ENCODE data around the gene TWIST1.

TWIST1 gene

GRCh38 chr7:19117091-19117869 is at the start of gene TWIST1:
Gene TWIST1 (minus strand): TSS chr7:19117636. CDS start chr7:19117321, 315 bp downstream.
- peak; percentile 10 for DNase-seq
- peak; percentile 25 for ATAC-seq

GRCh38 chr7:19161671-19162070 is 44.2 kb upstream of the TWIST1 start:
- no peak for DNase-seq
- no peak for ATAC-seq

GRCh38 chr7:19146699-19147098 is 29.3 kb upstream of the TWIST1 start:
- DNase-seq (no peak), ATAC-seq (no peak)

DNA sequence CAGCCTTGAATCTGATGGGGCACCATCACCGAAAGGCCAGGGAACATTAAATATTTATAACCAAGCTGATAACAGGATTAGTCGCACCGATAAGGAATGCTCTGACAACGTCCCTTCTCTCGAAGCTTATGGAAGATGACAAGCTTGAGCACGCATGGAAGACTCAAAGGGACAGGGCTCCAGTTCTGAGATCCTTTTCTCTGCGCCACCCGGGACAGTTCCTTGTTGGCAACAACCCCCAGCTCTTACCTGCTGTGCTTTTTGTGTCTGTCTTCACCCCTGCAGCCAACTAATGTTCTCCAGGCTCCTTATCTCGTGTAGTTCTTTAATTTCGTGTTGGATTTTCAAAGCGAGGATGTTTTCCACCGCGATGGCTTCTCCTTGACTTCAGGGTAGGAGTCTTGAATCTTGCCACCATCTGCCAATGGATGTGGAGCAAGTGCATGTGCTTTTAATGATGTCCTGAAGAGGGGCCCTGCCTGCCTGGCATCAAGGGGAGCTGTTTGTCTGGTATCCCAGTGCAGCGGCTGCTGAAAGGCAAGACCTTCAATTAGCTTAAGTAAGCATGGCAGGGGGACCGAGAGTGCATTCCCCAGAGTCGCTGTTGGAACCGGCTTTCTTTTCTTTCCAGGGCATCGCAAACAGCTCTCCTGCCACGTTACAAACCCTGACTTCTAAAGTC is 28.1 kb upstream of the TWIST1 start:
- no peak for ATAC-seq
- no peak for DNase-seq

GRCh38 chr7:19144661-19145433 is 27.4 kb upstream of the TWIST1 start, which contains the start of gene FERD3L:
Gene FERD3L (minus strand): TSS chr7:19145421. CDS start chr7:19145362, 59 bp downstream.
- ATAC-seq, result no peak
- DNase-seq, result no peak

GRCh38 chr7:19143881-19144574 is 26.6 kb upstream of the TWIST1 start:
- DNase-seq (no peak), ATAC-seq (no peak)

- DNase-seq (no peak), ATAC-seq (no peak)
These were observed 22.4 kb upstream of the TWIST1 start for GRCh38 chr7:19139706-19140327.

DNA sequence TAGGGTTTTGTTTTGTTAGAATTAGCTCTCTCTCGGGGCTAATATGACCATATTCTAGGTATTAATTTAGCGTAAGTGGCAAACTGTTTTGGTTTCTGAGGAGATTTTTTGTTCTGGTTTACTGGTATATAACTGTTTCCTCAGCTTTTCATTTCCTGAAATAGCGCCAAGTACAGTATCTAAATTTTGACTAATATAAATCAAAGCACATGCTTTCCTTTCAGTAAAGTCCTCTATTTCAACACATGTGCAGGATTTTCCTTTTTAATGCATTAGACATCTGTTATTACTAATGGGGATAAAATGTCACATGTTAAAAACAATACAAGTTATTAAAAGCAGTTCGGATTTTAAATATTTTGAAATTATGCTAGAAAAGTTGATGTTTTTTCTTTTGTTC is 16.4 kb upstream of the TWIST1 start:
- DNase-seq (no peak), ATAC-seq (no peak)

DNA sequence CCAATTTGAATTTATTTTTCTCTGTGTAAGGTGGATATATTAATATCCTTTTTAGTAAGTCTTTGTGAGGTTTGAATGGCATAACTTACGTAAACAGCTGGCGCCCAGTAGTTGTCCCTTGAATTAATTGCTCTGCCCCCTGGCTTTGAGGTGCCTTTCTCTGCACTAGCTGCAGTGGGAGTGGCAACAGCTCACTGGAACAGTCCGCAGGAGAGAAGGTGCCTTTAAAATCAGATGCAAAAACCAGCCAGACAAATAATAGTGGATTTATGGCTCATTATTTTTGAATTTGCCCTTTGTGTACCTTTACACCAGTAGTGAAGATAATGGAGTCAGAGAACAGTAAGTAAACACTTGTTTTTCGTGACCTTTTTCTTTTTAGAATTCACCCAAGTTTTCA is 16.0 kb upstream of the TWIST1 start:
- DNase-seq, result no peak
- ATAC-seq, result no peak

- DNase-seq (no peak), ATAC-seq (no peak)
These were observed 11.4 kb upstream of the TWIST1 start for GRCh38 chr7:19128856-19129255.

DNA sequence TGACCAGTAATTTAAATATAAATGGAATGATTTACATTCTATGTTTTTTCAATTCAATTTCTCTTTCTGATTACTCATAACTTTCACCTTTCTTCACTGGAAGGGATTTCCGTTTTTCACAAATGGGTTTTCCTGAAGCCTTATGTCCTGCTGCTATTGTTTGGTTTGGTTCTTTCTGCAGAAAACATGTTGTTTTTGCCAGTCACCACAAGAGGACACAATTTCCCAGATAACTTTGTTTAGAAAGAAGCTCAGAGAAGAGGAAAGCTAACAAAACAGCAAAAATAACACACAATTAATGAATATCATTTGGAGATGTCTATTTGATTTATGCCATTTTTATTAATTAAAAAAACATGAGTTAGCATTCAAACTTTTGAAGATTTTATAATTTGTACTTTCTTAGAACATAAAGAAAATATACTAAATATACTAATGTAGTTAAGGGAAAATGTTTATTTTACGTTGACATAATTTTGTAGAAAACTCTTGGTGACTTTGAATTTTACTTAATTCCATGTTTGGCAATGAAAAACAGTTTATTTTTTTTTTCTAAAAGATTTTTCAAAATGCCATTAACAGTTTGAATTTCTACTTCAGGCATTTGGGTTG is 4.6 kb upstream of the TWIST1 start:
- ATAC-seq (no peak), DNase-seq (no peak)

GRCh38 chr7:19119870-19120486 is 2.5 kb upstream of the TWIST1 start:
- ATAC-seq, result no peak
- DNase-seq, result no peak

DNA sequence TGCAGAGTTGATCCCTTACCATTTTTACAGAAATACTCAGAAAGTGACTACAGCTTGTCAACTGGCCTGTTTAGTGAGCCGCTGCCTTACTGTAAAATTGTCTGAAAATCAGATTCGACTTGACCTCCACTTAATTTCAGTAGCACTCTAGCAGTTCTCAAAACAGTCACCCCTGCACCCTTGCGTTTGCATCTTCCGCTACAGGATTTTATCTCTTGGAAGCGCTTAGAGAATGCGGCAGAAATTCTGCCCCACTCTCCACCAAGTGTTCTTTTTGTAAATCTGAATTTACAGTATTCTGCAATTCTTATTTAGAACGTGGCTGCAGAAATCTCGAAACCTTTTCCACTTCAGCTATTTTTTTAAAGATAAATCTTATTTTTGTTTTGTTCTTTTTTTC is 1.9 kb upstream of the TWIST1 start:
- DNase-seq (no peak), ATAC-seq (no peak)

DNA sequence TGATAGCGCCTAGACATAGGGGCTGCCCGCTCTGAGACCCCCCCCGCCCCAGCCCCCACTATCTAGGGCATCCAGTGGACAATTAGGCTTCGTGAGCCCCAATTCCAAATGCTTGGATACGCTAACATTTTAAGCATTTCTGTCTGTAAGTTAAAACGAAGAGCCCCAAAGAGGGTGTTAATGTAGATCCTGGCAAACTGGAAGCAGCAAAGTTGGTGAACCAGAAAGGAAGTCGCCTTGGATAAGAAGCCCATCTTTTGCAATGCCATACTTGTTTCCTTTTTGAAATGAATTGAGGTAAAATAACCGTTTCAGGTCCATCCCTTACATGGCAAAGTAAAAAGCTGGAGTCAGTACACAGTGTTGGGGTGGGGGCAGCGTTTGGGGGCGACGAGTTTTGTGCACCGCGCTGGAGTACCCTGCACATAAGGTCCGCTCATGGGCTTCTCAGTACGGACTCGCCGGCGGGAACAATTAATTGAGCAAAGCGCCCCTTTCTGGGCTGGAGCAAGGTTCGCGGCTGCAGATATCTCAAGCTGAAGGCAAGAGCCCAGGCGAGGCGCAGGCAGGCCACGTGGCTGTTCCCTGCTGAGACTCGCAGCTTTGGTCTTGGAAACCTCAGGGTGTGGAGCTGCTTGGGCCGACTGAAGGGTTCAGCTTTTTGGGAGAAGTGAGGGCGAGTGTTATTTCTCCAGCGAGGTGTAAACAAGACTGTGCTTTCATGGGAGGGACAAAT is 1.4 kb upstream of the TWIST1 start:
- no peak for ATAC-seq
- no peak for DNase-seq

GRCh38 chr7:19117870-19118608 is 603 bp upstream of the TWIST1 start:
- no peak for DNase-seq
- no peak for ATAC-seq

GRCh38 chr7:19116121-19117090 is 1.0 kb downstream of the TWIST1 start:
- ATAC-seq (peak; percentile 42), DNase-seq (peak; percentile 4)

GRCh38 chr7:19114551-19114855 is 2.9 kb downstream of the TWIST1 start:
- DNase-seq, result no peak
- no peak for ATAC-seq

DNA sequence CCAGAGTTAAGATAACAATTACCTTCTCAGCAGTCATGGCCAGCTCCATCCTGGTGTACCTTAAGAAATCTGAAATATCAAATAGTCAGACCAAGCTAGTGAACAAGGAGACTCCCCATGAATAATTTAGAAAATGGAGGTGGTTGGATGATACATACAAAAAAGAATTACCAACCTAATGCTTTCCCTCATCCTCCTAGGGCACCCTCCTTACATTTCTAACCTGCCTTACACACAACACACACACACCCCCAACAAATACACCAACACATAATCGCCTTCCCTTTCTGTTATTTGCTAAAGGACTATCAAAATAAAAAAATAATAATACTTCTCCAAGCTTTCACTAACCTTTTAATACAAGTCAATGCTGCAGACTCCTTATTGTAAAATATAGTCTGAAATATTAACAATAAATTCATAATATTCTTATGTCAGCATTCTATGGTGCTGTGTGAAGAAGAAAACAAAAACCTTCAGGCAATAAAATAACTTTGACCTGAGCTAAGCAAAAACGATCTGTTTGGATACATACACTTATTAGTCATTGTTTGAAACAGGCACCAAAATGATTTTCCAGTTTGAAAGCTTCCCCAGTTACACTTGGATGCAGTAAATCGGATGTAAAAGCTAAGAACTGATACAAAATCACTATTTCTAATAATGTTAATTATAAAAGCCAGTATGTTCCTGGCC is 3.4 kb downstream of the TWIST1 start:
- ATAC-seq (no peak), DNase-seq (no peak)
